Ishikawa (cell line): ENCODE results near the gene SSTR3.

Experiments
- CEBPB ChIP-seq: IDR thresholded peaks from 2 replicates; pipeline ENCODE4 v1.6.1; 2012
- TAF1 ChIP-seq: IDR thresholded peaks from 2 replicates; pipeline ENCODE4 v1.6.1; 2012; ENCODE audit warnings: low read depth, mild to moderate bottlenecking
- YY1 ChIP-seq: IDR thresholded peaks from 2 replicates; pipeline ENCODE4 v1.6.1; 2012; ENCODE audit warnings: low read depth
- TF ChIP-seq, protein P1 (sequence below): IDR thresholded peaks from 2 replicates; pipeline ENCODE4 v1.6.1; 2012

DNA sequence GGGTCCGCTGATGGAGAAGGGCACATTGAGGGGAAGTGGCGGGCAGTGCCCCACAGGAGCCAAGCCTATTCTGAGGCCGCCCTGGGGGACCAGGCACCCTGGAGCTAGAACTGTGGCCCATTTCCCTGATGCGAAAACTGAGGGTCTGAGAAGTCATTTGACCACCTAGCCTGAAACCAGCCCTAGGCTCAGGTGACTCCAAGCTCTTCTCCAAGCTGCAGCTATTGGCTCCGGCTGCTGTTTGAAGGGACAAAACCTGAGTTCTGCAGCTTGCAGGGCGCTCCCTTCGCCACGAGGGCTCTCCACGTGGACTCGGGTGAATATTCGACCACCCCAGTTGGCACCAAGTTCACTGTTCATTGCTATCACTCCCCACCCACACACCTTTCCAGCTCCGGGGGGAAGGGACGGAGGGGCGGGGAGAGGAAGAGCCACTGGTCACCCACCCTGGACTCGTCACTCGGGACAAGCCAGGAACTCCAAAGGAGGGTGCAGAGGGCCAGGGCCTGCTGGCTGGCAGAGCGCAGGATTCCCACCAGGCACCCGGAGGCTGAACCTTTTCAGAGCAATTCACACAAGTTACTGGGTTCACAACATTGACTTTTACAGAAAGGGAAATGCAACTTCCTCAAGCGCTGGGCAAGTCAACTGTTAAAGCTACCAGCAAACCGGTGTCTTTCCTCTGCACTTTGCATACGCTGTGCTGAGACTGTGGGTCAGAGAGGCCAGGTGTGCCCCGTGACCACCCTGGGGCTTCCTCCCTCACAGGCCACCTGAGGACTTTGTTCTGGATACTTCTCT lies 32.8 kb upstream of the SSTR3 start:
- TF ChIP-seq, protein P1, sequence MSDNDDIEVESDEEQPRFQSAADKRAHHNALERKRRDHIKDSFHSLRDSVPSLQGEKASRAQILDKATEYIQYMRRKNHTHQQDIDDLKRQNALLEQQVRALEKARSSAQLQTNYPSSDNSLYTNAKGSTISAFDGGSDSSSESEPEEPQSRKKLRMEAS = no peak
- TF ChIP-seq TAF1 (no peak), CEBPB (no peak), YY1 (no peak)
